ENCODE results near the gene DCHS2.

Gene DCHS2

GRCh38 chr4:154464654-154465053, 26.9 kb downstream of the DCHS2 start:
- no peaks in the 10 kb centered on the region for H3K4me1 ChIP-seq (ENCODE audit: insufficient read depth, insufficient read length)
- no peak for DNase-seq (ENCODE audit: low read depth, low spot score)
- H3K36me3 ChIP-seq (ENCODE audit: insufficient read depth, insufficient read length, low read length): no peaks in the 10 kb centered on the region
- no peaks in the 10 kb centered on the region for H3K9me3 ChIP-seq (ENCODE audit: insufficient read depth, low read length)
- H3K4me3 ChIP-seq (ENCODE audit: insufficient read length, low read depth): no peak overlapping the region
- no peaks in the 10 kb centered on the region for H3K27me3 ChIP-seq (ENCODE audit: insufficient read depth, insufficient read length)
- TF ChIP-seq ZNF274 (IDR thresholded peaks at IDR 0.05; ENCODE audit: low read depth, low read length) (no peak), SUZ12 (IDR thresholded peaks at IDR 0.05; ENCODE audit: extremely low read depth, insufficient read depth, insufficient read length) (no peak), YY1 (IDR thresholded peaks at IDR 0.05; ENCODE audit: insufficient read depth, insufficient read length) (no peak)
- no peak overlapping the region for H3K9ac ChIP-seq (ENCODE audit: insufficient read length, low read depth)

GRCh38 chr4:154462081-154462810, 29.4 kb downstream of the DCHS2 start:
- Histone ChIP-seq H3K27me3 (ENCODE audit: insufficient read depth, insufficient read length) (no peaks in the 10 kb centered on the region), H3K9ac (ENCODE audit: insufficient read length, low read depth) (no peak overlapping the region), H3K36me3 (ENCODE audit: insufficient read depth, insufficient read length, low read length) (no peaks in the 10 kb centered on the region), H3K9me3 (ENCODE audit: insufficient read depth, low read length) (no peaks in the 10 kb centered on the region), H3K4me3 (ENCODE audit: insufficient read length, low read depth) (no peak overlapping the region), H3K4me1 (ENCODE audit: insufficient read depth, insufficient read length) (no peaks in the 10 kb centered on the region)
- DNase-seq (ENCODE audit: low read depth, low spot score): no peak
- no peak for TF ChIP-seq ZNF274 (IDR thresholded peaks at IDR 0.05; ENCODE audit: low read depth, low read length)
- TF ChIP-seq YY1 (IDR thresholded peaks at IDR 0.05; ENCODE audit: insufficient read depth, insufficient read length): no peak
- no peak for TF ChIP-seq SUZ12 (IDR thresholded peaks at IDR 0.05; ENCODE audit: extremely low read depth, insufficient read depth, insufficient read length)

- no peaks in the 10 kb centered on the region for H3K36me3 ChIP-seq (ENCODE audit: insufficient read depth, insufficient read length, low read length)
- DNase-seq (ENCODE audit: low read depth, low spot score): no peak
- H3K27me3 ChIP-seq (ENCODE audit: insufficient read depth, insufficient read length): no peaks in the 10 kb centered on the region
- H3K4me3 ChIP-seq (ENCODE audit: insufficient read length, low read depth): no peak overlapping the region
- no peaks in the 10 kb centered on the region for H3K4me1 ChIP-seq (ENCODE audit: insufficient read depth, insufficient read length)
- peaks cover 5% of the 10 kb centered on the region; the same call in 1 of the 2 replicates for H3K9me3 ChIP-seq (ENCODE audit: insufficient read depth, low read length)
- no peak overlapping the region for H3K9ac ChIP-seq (ENCODE audit: insufficient read length, low read depth)
- TF ChIP-seq ZNF274 (IDR thresholded peaks at IDR 0.05; ENCODE audit: low read depth, low read length): no peak
- no peak for TF ChIP-seq SUZ12 (IDR thresholded peaks at IDR 0.05; ENCODE audit: extremely low read depth, insufficient read depth, insufficient read length)
- no peak for TF ChIP-seq YY1 (IDR thresholded peaks at IDR 0.05; ENCODE audit: insufficient read depth, insufficient read length)
These were observed 34.1 kb downstream of the DCHS2 start for GRCh38 chr4:154457471-154457870.

GRCh38 chr4:154456889-154457288, 34.7 kb downstream of the DCHS2 start:
- DNase-seq (ENCODE audit: low read depth, low spot score): no peak
- Histone ChIP-seq H3K9me3 (ENCODE audit: insufficient read depth, low read length) (peaks cover 5% of the 10 kb centered on the region; the same call in 1 of the 2 replicates), H3K9ac (ENCODE audit: insufficient read length, low read depth) (no peak overlapping the region), H3K4me3 (ENCODE audit: insufficient read length, low read depth) (no peak overlapping the region), H3K4me1 (ENCODE audit: insufficient read depth, insufficient read length) (no peaks in the 10 kb centered on the region), H3K27me3 (ENCODE audit: insufficient read depth, insufficient read length) (no peaks in the 10 kb centered on the region), H3K36me3 (ENCODE audit: insufficient read depth, insufficient read length, low read length) (no peaks in the 10 kb centered on the region)
- TF ChIP-seq ZNF274 (IDR thresholded peaks at IDR 0.05; ENCODE audit: low read depth, low read length): no peak
- no peak for TF ChIP-seq YY1 (IDR thresholded peaks at IDR 0.05; ENCODE audit: insufficient read depth, insufficient read length)
- TF ChIP-seq SUZ12 (IDR thresholded peaks at IDR 0.05; ENCODE audit: extremely low read depth, insufficient read depth, insufficient read length): no peak

- Histone ChIP-seq H3K27me3 (ENCODE audit: insufficient read depth, insufficient read length) (no peaks in the 10 kb centered on the region), H3K4me3 (ENCODE audit: insufficient read length, low read depth) (no peak overlapping the region), H3K4me1 (ENCODE audit: insufficient read depth, insufficient read length) (no peaks in the 10 kb centered on the region), H3K9ac (ENCODE audit: insufficient read length, low read depth) (no peak overlapping the region), H3K9me3 (ENCODE audit: insufficient read depth, low read length) (peaks cover 5% of the 10 kb centered on the region; the same call in 1 of the 2 replicates), H3K36me3 (ENCODE audit: insufficient read depth, insufficient read length, low read length) (no peaks in the 10 kb centered on the region)
- no peak for TF ChIP-seq ZNF274 (IDR thresholded peaks at IDR 0.05; ENCODE audit: low read depth, low read length)
- TF ChIP-seq SUZ12 (IDR thresholded peaks at IDR 0.05; ENCODE audit: extremely low read depth, insufficient read depth, insufficient read length): no peak
- no peak for TF ChIP-seq YY1 (IDR thresholded peaks at IDR 0.05; ENCODE audit: insufficient read depth, insufficient read length)
- DNase-seq (ENCODE audit: low read depth, low spot score): no peak
These were observed 35.4 kb downstream of the DCHS2 start for GRCh38 chr4:154456240-154456639.

- no peak for DNase-seq (ENCODE audit: low read depth, low spot score)
- Histone ChIP-seq H3K36me3 (ENCODE audit: insufficient read depth, insufficient read length, low read length) (no peaks in the 10 kb centered on the region), H3K9ac (ENCODE audit: insufficient read length, low read depth) (no peak overlapping the region), H3K27me3 (ENCODE audit: insufficient read depth, insufficient read length) (no peaks in the 10 kb centered on the region), H3K9me3 (ENCODE audit: insufficient read depth, low read length) (peaks cover 5% of the 10 kb centered on the region; the same call in 1 of the 2 replicates), H3K4me3 (ENCODE audit: insufficient read length, low read depth) (no peak overlapping the region), H3K4me1 (ENCODE audit: insufficient read depth, insufficient read length) (no peaks in the 10 kb centered on the region)
- TF ChIP-seq YY1 (IDR thresholded peaks at IDR 0.05; ENCODE audit: insufficient read depth, insufficient read length): no peak
- TF ChIP-seq ZNF274 (IDR thresholded peaks at IDR 0.05; ENCODE audit: low read depth, low read length): no peak
- no peak for TF ChIP-seq SUZ12 (IDR thresholded peaks at IDR 0.05; ENCODE audit: extremely low read depth, insufficient read depth, insufficient read length)
These were observed 36.5 kb downstream of the DCHS2 start for GRCh38 chr4:154455111-154455510.

GRCh38 chr4:154454710-154455109, 36.9 kb downstream of the DCHS2 start:
- Histone ChIP-seq H3K9ac (ENCODE audit: insufficient read length, low read depth) (no peak overlapping the region), H3K9me3 (ENCODE audit: insufficient read depth, low read length) (peaks cover 5% of the 10 kb centered on the region; the same call in 1 of the 2 replicates)
- TF ChIP-seq YY1 (IDR thresholded peaks at IDR 0.05; ENCODE audit: insufficient read depth, insufficient read length): no peak
- no peak for TF ChIP-seq SUZ12 (IDR thresholded peaks at IDR 0.05; ENCODE audit: extremely low read depth, insufficient read depth, insufficient read length)
- TF ChIP-seq ZNF274 (IDR thresholded peaks at IDR 0.05; ENCODE audit: low read depth, low read length): no peak

More at GRCh38 chr4:154454710-154455109, 36.9 kb downstream of the DCHS2 start:
- no peaks in the 10 kb centered on the region for H3K27me3 ChIP-seq (ENCODE audit: insufficient read depth, insufficient read length)
- H3K4me3 ChIP-seq (ENCODE audit: insufficient read length, low read depth): no peak overlapping the region
- no peak for DNase-seq (ENCODE audit: low read depth, low spot score)
- no peaks in the 10 kb centered on the region for H3K4me1 ChIP-seq (ENCODE audit: insufficient read depth, insufficient read length)
- no peaks in the 10 kb centered on the region for H3K36me3 ChIP-seq (ENCODE audit: insufficient read depth, insufficient read length, low read length)

Measured in NT2/D1 (cell line).